RWPE2 (cell line): ENCODE measurements around the gene TENM4.

Experiments used
- ATAC-seq: fragments of 200-7000 bp; cut with Tn5 transposase; 3 replicates; pipeline ENCODE4 v1.9.1; 2021; ENCODE audit warnings: low read depth
- DNase-seq: peaks from one replicate; pipeline ENCODE4 v3.0.0-alpha.2; 2020; ENCODE audit warnings: low spot score
- H3K27ac ChIP-seq: fragments of 450-650 bp; 2 replicates; pipeline ENCODE4 v1.5.1; 2017; ENCODE audit warnings: mild to moderate bottlenecking; ENCODE audit not compliant: poor library complexity, severe bottlenecking
- H3K27me3 ChIP-seq: fragments of 250-450 bp; sonication (Bioruptor Pico); 2 replicates; pipeline ENCODE4 v1.5.1; 2021; ENCODE audit warnings: mild to moderate bottlenecking, moderate library complexity; ENCODE audit not compliant: insufficient read depth, poor library complexity, severe bottlenecking
- H3K36me3 ChIP-seq: fragments of 250-450 bp; sonication (Bioruptor Pico); 2 replicates; pipeline ENCODE4 v1.5.1; 2020; ENCODE audit warnings: low read depth, mild to moderate bottlenecking, moderate library complexity
- H3K4me1 ChIP-seq: fragments of 250-450 bp; sonication (Bioruptor Pico); 2 replicates; pipeline ENCODE4 v1.5.1; 2021; ENCODE audit warnings: mild to moderate bottlenecking, moderate library complexity; ENCODE audit not compliant: insufficient read depth, poor library complexity, severe bottlenecking
- H3K4me3 ChIP-seq: fragments of 250-450 bp; sonication (Bioruptor Pico); 2 replicates; pipeline ENCODE4 v1.5.1; 2021; ENCODE audit warnings: mild to moderate bottlenecking, moderate library complexity; ENCODE audit not compliant: severe bottlenecking
- H3K9me3 ChIP-seq: fragments of 250-450 bp; sonication (Bioruptor Pico); 2 replicates; pipeline ENCODE4 v1.5.1; 2021; ENCODE audit warnings: mild to moderate bottlenecking, moderate library complexity; ENCODE audit not compliant: severe bottlenecking
- CTCF ChIP-seq: fragments of 450-650 bp; IDR thresholded peaks from one replicate; pipeline ENCODE4 v1.5.1; 2017; ENCODE audit warnings: mild to moderate bottlenecking, moderate library complexity; ENCODE audit not compliant: poor library complexity, severe bottlenecking

Gene TENM4

GRCh38 chr11:78689101-78689500 is 751.7 kb downstream of the TENM4 start:
- TF ChIP-seq CTCF: no peak
- Histone ChIP-seq H3K4me1 (peaks cover 6% of the 10 kb centered on the region), H3K9me3 (no peaks in the 10 kb centered on the region), H3K27ac (no peak overlapping the region), H3K27me3 (no peaks in the 10 kb centered on the region), H3K36me3 (no peaks in the 10 kb centered on the region), H3K4me3 (no peak overlapping the region)
- no peak for ATAC-seq
- no peak for DNase-seq

- ATAC-seq (peak; percentile 65), DNase-seq (no peak)
- TF ChIP-seq CTCF: no peak
- Histone ChIP-seq H3K4me1 (peaks cover 9% of the 10 kb centered on the region), H3K27me3 (no peaks in the 10 kb centered on the region), H3K36me3 (no peaks in the 10 kb centered on the region), H3K4me3 (no peak overlapping the region), H3K27ac (no peak overlapping the region), H3K9me3 (no peaks in the 10 kb centered on the region)
Observed at GRCh38 chr11:78688460-78688859, 752.4 kb downstream of the TENM4 start.

GRCh38 chr11:78685156-78685555 is 755.7 kb downstream of the TENM4 start:
- no peaks in the 10 kb centered on the region for H3K27me3 ChIP-seq
- no peaks in the 10 kb centered on the region for H3K9me3 ChIP-seq
- no peak for DNase-seq
- ATAC-seq: no peak
- no peak overlapping the region for H3K4me3 ChIP-seq
- H3K36me3 ChIP-seq: no peaks in the 10 kb centered on the region
- H3K4me1 ChIP-seq: peaks cover 9% of the 10 kb centered on the region
- TF ChIP-seq CTCF: no peak
- no peak overlapping the region for H3K27ac ChIP-seq

GRCh38 chr11:78684377-78684776 is 756.5 kb downstream of the TENM4 start:
- Histone ChIP-seq H3K27me3 (no peaks in the 10 kb centered on the region), H3K4me3 (no peak overlapping the region), H3K9me3 (no peaks in the 10 kb centered on the region), H3K36me3 (no peaks in the 10 kb centered on the region), H3K27ac (no peak overlapping the region), H3K4me1 (peaks cover 9% of the 10 kb centered on the region)
- TF ChIP-seq CTCF: no peak
- no peak for ATAC-seq
- no peak for DNase-seq

GRCh38 chr11:78683774-78684173 is 757.1 kb downstream of the TENM4 start:
- DNase-seq (no peak), ATAC-seq (no peak)
- no peaks in the 10 kb centered on the region for H3K27me3 ChIP-seq
- H3K4me1 ChIP-seq: peaks cover 7% of the 10 kb centered on the region
- no peaks in the 10 kb centered on the region for H3K36me3 ChIP-seq
- H3K4me3 ChIP-seq: no peak overlapping the region
- no peaks in the 10 kb centered on the region for H3K9me3 ChIP-seq
- H3K27ac ChIP-seq: no peak overlapping the region
- no peak for TF ChIP-seq CTCF
